Measurements from ENCODE around the gene DDR1. TPM values are rescaled to one million over a fixed set of nuclear protein-coding genes. Genes with fewer than 3 reads are reported as not detected.

Gene DDR1
- total RNA-seq, 1 experiment from 2014 or later = 230 TPM

DNA sequence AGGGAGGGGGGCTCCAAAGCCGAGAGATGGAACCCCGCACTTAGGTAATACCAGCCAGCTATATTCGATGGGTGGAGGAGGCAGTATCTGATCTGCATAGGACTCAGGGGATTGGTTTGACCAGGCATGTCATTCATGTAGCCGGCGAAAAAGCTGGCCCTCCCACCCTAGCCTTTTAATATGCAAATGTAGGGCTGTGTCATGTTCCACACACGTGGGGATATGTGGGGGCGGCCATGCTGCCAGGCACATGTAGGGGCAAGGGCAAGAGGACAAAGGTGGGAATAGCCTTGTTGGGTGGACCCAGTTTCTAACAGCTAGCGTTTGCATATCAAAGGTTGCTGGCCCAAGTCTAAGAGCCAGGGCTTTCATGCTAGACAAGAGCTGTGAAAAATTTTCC lies 39.1 kb upstream of the DDR1 start (continued):
- TF ChIP-seq, protein P1, sequence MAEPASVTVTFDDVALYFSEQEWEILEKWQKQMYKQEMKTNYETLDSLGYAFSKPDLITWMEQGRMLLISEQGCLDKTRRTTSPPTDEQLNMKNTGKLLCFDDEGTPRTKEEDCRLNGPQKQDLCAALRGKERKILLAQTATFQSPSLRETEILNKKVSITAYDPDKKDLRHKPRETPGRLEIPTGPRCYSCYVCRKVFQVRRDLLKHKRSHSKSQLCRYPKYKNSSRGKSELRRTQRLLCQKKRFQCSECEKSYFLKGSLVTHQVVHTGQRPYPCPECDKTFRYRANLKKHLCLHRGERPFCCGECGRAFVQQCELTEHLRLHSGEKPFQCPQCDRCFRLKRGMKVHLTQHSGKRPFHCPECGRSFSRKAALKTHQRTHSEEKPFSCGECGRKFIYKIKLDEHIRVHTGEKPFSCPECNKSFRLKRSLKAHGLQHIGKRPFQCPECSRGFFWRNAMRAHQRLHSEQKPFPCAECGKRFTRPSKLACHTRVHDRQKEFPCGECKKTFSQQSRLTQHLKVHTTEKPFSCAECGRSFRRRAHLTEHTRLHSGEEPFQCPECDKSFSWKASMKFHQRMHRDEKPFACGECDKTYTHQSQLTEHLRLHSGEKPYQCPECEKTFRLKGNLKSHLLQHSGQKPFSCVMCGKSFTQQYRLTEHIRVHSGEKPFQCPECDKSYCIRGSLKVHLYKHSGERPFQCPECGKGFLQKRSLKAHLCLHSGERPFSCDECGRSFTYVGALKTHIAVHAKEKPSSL (CRISPR knock-in tag; conservative IDR thresholded peaks at IDR 0.05) = no peak
- TF ChIP-seq NFYB (CRISPR knock-in tag; conservative IDR thresholded peaks at IDR 0.05; ENCODE audit: low read depth) (no peak; the same call in 1 of the 2 replicates), CREB1 (CRISPR knock-in tag; IDR thresholded peaks at IDR 0.05) (peak; percentile 88; the same call in 1 of the 2 replicates), TCF7 (CRISPR knock-in tag; IDR thresholded peaks at IDR 0.05; ENCODE audit: low read depth) (no peak), KAT7 (CRISPR knock-in tag; IDR thresholded peaks at IDR 0.05; ENCODE audit: borderline replicate concordance) (no peak), NR2C2 (CRISPR knock-in tag; IDR thresholded peaks at IDR 0.05) (peak; percentile 55; the same call in 1 of the 2 replicates), SP1 (CRISPR knock-in tag; conservative IDR thresholded peaks at IDR 0.05) (no peak; the same call in 1 of the 2 replicates)
- TF ChIP-seq, protein P2, sequence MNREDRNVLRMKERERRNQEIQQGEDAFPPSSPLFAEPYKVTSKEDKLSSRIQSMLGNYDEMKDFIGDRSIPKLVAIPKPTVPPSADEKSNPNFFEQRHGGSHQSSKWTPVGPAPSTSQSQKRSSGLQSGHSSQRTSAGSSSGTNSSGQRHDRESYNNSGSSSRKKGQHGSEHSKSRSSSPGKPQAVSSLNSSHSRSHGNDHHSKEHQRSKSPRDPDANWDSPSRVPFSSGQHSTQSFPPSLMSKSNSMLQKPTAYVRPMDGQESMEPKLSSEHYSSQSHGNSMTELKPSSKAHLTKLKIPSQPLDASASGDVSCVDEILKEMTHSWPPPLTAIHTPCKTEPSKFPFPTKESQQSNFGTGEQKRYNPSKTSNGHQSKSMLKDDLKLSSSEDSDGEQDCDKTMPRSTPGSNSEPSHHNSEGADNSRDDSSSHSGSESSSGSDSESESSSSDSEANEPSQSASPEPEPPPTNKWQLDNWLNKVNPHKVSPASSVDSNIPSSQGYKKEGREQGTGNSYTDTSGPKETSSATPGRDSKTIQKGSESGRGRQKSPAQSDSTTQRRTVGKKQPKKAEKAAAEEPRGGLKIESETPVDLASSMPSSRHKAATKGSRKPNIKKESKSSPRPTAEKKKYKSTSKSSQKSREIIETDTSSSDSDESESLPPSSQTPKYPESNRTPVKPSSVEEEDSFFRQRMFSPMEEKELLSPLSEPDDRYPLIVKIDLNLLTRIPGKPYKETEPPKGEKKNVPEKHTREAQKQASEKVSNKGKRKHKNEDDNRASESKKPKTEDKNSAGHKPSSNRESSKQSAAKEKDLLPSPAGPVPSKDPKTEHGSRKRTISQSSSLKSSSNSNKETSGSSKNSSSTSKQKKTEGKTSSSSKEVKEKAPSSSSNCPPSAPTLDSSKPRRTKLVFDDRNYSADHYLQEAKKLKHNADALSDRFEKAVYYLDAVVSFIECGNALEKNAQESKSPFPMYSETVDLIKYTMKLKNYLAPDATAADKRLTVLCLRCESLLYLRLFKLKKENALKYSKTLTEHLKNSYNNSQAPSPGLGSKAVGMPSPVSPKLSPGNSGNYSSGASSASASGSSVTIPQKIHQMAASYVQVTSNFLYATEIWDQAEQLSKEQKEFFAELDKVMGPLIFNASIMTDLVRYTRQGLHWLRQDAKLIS (CRISPR knock-in tag; IDR thresholded peaks at IDR 0.05; ENCODE audit: borderline replicate concordance) = 0 out of 2 replicates have a peak, but pooled peaks have one; percentile 27

DNA sequence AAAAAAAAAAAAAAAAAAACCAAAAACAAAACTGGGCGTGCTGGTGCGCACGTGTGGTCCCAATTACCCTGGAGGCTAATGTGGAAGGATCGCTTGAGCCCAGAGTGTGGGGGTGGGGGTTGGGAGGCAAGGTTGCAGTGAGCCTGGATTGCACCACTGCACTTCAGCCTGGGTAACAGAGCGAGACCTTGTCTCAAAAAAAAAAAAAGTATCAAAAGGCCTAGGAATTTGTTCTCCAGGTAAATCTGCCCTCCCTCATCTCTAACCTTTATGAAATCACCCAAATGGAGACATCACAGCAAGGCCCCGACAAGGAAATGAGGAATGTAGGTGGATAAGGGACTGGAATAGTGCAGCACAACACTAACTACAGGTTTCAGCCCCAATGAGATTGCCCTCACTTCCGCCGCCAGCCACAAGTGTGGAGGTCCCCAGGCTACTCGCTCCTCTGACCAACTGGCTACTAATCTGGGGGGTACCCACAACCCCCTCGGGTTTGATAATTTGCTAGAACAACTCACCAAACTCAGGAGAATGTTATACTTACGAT lies 36.8 kb upstream of the DDR1 start:
- H3K27ac Mint-ChIP-seq = peak overlapping the region; percentile 100
- H3K9me3 Mint-ChIP-seq = peaks cover 40% of the 10 kb centered on the region
- ATAC-seq = peak; percentile 57
- H3K36me3 Mint-ChIP-seq = peaks cover 76% of the 10 kb centered on the region
- TF ChIP-seq ZNF138 (CRISPR knock-in tag; conservative IDR thresholded peaks at IDR 0.05) (no peak), NFATC4 (CRISPR knock-in tag; IDR thresholded peaks at IDR 0.05) (peak; percentile 79; the same call in 1 of the 2 replicates), RELA (CRISPR knock-in tag; IDR thresholded peaks at IDR 0.05; ENCODE audit: borderline replicate concordance) (no peak)
- TF ChIP-seq, protein P3, sequence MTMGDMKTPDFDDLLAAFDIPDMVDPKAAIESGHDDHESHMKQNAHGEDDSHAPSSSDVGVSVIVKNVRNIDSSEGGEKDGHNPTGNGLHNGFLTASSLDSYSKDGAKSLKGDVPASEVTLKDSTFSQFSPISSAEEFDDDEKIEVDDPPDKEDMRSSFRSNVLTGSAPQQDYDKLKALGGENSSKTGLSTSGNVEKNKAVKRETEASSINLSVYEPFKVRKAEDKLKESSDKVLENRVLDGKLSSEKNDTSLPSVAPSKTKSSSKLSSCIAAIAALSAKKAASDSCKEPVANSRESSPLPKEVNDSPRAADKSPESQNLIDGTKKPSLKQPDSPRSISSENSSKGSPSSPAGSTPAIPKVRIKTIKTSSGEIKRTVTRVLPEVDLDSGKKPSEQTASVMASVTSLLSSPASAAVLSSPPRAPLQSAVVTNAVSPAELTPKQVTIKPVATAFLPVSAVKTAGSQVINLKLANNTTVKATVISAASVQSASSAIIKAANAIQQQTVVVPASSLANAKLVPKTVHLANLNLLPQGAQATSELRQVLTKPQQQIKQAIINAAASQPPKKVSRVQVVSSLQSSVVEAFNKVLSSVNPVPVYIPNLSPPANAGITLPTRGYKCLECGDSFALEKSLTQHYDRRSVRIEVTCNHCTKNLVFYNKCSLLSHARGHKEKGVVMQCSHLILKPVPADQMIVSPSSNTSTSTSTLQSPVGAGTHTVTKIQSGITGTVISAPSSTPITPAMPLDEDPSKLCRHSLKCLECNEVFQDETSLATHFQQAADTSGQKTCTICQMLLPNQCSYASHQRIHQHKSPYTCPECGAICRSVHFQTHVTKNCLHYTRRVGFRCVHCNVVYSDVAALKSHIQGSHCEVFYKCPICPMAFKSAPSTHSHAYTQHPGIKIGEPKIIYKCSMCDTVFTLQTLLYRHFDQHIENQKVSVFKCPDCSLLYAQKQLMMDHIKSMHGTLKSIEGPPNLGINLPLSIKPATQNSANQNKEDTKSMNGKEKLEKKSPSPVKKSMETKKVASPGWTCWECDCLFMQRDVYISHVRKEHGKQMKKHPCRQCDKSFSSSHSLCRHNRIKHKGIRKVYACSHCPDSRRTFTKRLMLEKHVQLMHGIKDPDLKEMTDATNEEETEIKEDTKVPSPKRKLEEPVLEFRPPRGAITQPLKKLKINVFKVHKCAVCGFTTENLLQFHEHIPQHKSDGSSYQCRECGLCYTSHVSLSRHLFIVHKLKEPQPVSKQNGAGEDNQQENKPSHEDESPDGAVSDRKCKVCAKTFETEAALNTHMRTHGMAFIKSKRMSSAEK (CRISPR knock-in tag; IDR thresholded peaks at IDR 0.05; ENCODE audit: borderline replicate concordance) = 0 out of 2 replicates have a peak, but pooled peaks have one; percentile 61
- TF ChIP-seq, protein P4, sequence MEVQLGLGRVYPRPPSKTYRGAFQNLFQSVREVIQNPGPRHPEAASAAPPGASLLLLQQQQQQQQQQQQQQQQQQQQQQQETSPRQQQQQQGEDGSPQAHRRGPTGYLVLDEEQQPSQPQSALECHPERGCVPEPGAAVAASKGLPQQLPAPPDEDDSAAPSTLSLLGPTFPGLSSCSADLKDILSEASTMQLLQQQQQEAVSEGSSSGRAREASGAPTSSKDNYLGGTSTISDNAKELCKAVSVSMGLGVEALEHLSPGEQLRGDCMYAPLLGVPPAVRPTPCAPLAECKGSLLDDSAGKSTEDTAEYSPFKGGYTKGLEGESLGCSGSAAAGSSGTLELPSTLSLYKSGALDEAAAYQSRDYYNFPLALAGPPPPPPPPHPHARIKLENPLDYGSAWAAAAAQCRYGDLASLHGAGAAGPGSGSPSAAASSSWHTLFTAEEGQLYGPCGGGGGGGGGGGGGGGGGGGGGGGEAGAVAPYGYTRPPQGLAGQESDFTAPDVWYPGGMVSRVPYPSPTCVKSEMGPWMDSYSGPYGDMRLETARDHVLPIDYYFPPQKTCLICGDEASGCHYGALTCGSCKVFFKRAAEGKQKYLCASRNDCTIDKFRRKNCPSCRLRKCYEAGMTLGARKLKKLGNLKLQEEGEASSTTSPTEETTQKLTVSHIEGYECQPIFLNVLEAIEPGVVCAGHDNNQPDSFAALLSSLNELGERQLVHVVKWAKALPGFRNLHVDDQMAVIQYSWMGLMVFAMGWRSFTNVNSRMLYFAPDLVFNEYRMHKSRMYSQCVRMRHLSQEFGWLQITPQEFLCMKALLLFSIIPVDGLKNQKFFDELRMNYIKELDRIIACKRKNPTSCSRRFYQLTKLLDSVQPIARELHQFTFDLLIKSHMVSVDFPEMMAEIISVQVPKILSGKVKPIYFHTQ (CRISPR knock-in tag; IDR thresholded peaks at IDR 0.05) = 0 out of 2 replicates have a peak, but pooled peaks have one; percentile 35
- POLR2A ChIA-PET = interaction anchor here (0.6 to 1.1 kb wide), 4 partner anchors 11 to 176 kb away, joined by 3 to 6 read pairs (median 4); no protein-coding TSS in a partner anchor
- peaks cover 11% of the 10 kb centered on the region for H3K27me3 Mint-ChIP-seq (ENCODE audit: low read depth)
- peak overlapping the region; percentile 83 for H3K4me3 Mint-ChIP-seq
- peaks cover 67% of the 10 kb centered on the region for H3K4me1 Mint-ChIP-seq
- CTCF ChIA-PET = interaction anchor here (0.5 to 9.9 kb wide), 11 partner anchors 13 to 305 kb away, joined by 3 to 68 read pairs (median 3); no protein-coding TSS in a partner anchor
- DNase-seq (ENCODE audit: low spot score) = peak; percentile 47
